Activated naive CD8-positive, alpha-beta T cell treated with anti-CD3 and anti-CD28 coated beads, Interleukin-2, amount 10 ng/mL, durations not matched to agents 7 days and 5 days (primary cell): Measurements from ENCODE around the gene THSD4. TPM values are rescaled to one million over a fixed set of nuclear protein-coding genes. Genes with fewer than 3 reads are reported as not detected.

Experiments used
- ATAC-seq: fragments of 150-1000 bp; cut with Tn5 transposase; one replicate; pipeline ENCODE4 v1.10.0; 2021; ENCODE audit warnings: low read depth, moderate library complexity
- POLR2A ChIA-PET: fragments of 350-600 bp; sonication (Branson Sonifier 250); formaldehyde crosslinking; loops from one replicate; lab custom pipeline; 2021; ENCODE audit warnings: antibody characterized with exemption; lab: Charles Lee
- DNase-seq: peaks from one replicate; pipeline ENCODE4 v3.0.0; 2021
- H3K27ac Mint-ChIP-seq: one replicate; pipeline ENCODE4 v1.8.0; 2022; ENCODE audit warnings: mild to moderate bottlenecking, mixed read lengths
- H3K27me3 Mint-ChIP-seq: one replicate; pipeline ENCODE4 v1.8.0; 2022; ENCODE audit warnings: mild to moderate bottlenecking, moderate library complexity, mixed read lengths
- H3K36me3 Mint-ChIP-seq: one replicate; pipeline ENCODE4 v1.8.0; 2021; ENCODE audit warnings: mild to moderate bottlenecking, mixed read lengths
- H3K4me1 Mint-ChIP-seq: one replicate; pipeline ENCODE4 v1.8.0; 2021; ENCODE audit warnings: mixed read lengths
- H3K4me3 Mint-ChIP-seq: one replicate; pipeline ENCODE4 v1.8.0; 2022; ENCODE audit warnings: mild to moderate bottlenecking, moderate library complexity, mixed read lengths
- H3K9me3 Mint-ChIP-seq: one replicate; pipeline ENCODE4 v1.8.0; 2021; ENCODE audit warnings: mixed read lengths
- total RNA-seq, 2 experiments: library from RNA; stranded (reverse); gene quantifications; one replicate each; pipeline ENCODE4 v1.2.3, GENCODE V29; 2021

Gene THSD4
- total RNA-seq, 2 experiments from 2014 or later: not detected

GRCh38 chr15:71473751-71474150 is 358.5 kb downstream of the THSD4 start:
- ATAC-seq (no peak), DNase-seq (no peak)
- no peaks in the 10 kb centered on the region for H3K36me3 Mint-ChIP-seq
- no peaks in the 10 kb centered on the region for H3K27me3 Mint-ChIP-seq
- no peak overlapping the region for H3K4me3 Mint-ChIP-seq
- H3K4me1 Mint-ChIP-seq: peaks cover 2% of the 10 kb centered on the region
- POLR2A ChIA-PET: no interaction called here
- H3K27ac Mint-ChIP-seq: no peak overlapping the region
- no peaks in the 10 kb centered on the region for H3K9me3 Mint-ChIP-seq

- ATAC-seq: no peak
These were observed 361.6 kb downstream of the THSD4 start for GRCh38 chr15:71476823-71477222.

GRCh38 chr15:71480556-71480955 is 365.3 kb downstream of the THSD4 start:
- Mint-ChIP-seq H3K9me3 (no peaks in the 10 kb centered on the region), H3K4me3 (no peak overlapping the region), H3K27ac (no peak overlapping the region), H3K36me3 (no peaks in the 10 kb centered on the region), H3K27me3 (no peaks in the 10 kb centered on the region), H3K4me1 (no peaks in the 10 kb centered on the region)
- ATAC-seq (no peak), DNase-seq (no peak)
- POLR2A ChIA-PET: no interaction called here

More at GRCh38 chr15:71476823-71477222, 361.6 kb downstream of the THSD4 start:
- DNase-seq: no peak
- H3K36me3 Mint-ChIP-seq: no peaks in the 10 kb centered on the region
- POLR2A ChIA-PET: no interaction called here
- H3K27ac Mint-ChIP-seq: no peak overlapping the region
- H3K4me1 Mint-ChIP-seq: no peaks in the 10 kb centered on the region
- H3K4me3 Mint-ChIP-seq: no peak overlapping the region
- no peaks in the 10 kb centered on the region for H3K9me3 Mint-ChIP-seq
- H3K27me3 Mint-ChIP-seq: no peaks in the 10 kb centered on the region

- POLR2A ChIA-PET: no interaction called here
- no peak overlapping the region for H3K27ac Mint-ChIP-seq
- no peaks in the 10 kb centered on the region for H3K4me1 Mint-ChIP-seq
- H3K27me3 Mint-ChIP-seq: peaks cover 3% of the 10 kb centered on the region
- no peaks in the 10 kb centered on the region for H3K9me3 Mint-ChIP-seq
- H3K4me3 Mint-ChIP-seq: no peak overlapping the region
- DNase-seq: no peak
- no peaks in the 10 kb centered on the region for H3K36me3 Mint-ChIP-seq
- no peak for ATAC-seq
These were observed 368.8 kb downstream of the THSD4 start for GRCh38 chr15:71484080-71484479.

GRCh38 chr15:71485094-71485693 is 369.9 kb downstream of the THSD4 start:
- Mint-ChIP-seq H3K9me3 (no peaks in the 10 kb centered on the region), H3K27ac (no peak overlapping the region), H3K4me3 (no peak overlapping the region), H3K36me3 (no peaks in the 10 kb centered on the region), H3K27me3 (peaks cover 3% of the 10 kb centered on the region), H3K4me1 (no peaks in the 10 kb centered on the region)
- DNase-seq: no peak
- POLR2A ChIA-PET: no interaction called here
- no peak for ATAC-seq

GRCh38 chr15:71489570-71489969 is 374.3 kb downstream of the THSD4 start:
- Mint-ChIP-seq H3K27ac (no peak overlapping the region), H3K36me3 (no peaks in the 10 kb centered on the region), H3K9me3 (no peaks in the 10 kb centered on the region), H3K4me1 (no peaks in the 10 kb centered on the region), H3K4me3 (no peak overlapping the region), H3K27me3 (peaks cover 3% of the 10 kb centered on the region)
- DNase-seq (no peak), ATAC-seq (no peak)
- POLR2A ChIA-PET: no interaction called here

GRCh38 chr15:71493526-71493925 is 378.3 kb downstream of the THSD4 start:
- DNase-seq: no peak
- POLR2A ChIA-PET: no interaction called here
- H3K9me3 Mint-ChIP-seq: no peaks in the 10 kb centered on the region
- H3K4me1 Mint-ChIP-seq: no peaks in the 10 kb centered on the region
- H3K4me3 Mint-ChIP-seq: no peak overlapping the region
- no peaks in the 10 kb centered on the region for H3K36me3 Mint-ChIP-seq
- ATAC-seq: no peak
- no peaks in the 10 kb centered on the region for H3K27me3 Mint-ChIP-seq
- no peak overlapping the region for H3K27ac Mint-ChIP-seq

- no peak overlapping the region for H3K4me3 Mint-ChIP-seq
- H3K27me3 Mint-ChIP-seq: peaks cover 3% of the 10 kb centered on the region
- DNase-seq (no peak), ATAC-seq (no peak)
- H3K9me3 Mint-ChIP-seq: no peaks in the 10 kb centered on the region
- no peak overlapping the region for H3K27ac Mint-ChIP-seq
- POLR2A ChIA-PET: no interaction called here
- H3K4me1 Mint-ChIP-seq: no peaks in the 10 kb centered on the region
- H3K36me3 Mint-ChIP-seq: no peaks in the 10 kb centered on the region
These were observed 379.5 kb downstream of the THSD4 start for GRCh38 chr15:71494563-71495397.

- ATAC-seq (no peak), DNase-seq (no peak)
- no peak overlapping the region for H3K4me3 Mint-ChIP-seq
- no peak overlapping the region for H3K27ac Mint-ChIP-seq
- no peaks in the 10 kb centered on the region for H3K9me3 Mint-ChIP-seq
- POLR2A ChIA-PET: no interaction called here
- H3K27me3 Mint-ChIP-seq: peaks cover 3% of the 10 kb centered on the region
- H3K4me1 Mint-ChIP-seq: no peaks in the 10 kb centered on the region
- H3K36me3 Mint-ChIP-seq: no peaks in the 10 kb centered on the region
These were observed 380.1 kb downstream of the THSD4 start for GRCh38 chr15:71495398-71495780.

- H3K9me3 Mint-ChIP-seq: no peaks in the 10 kb centered on the region
- ATAC-seq: no peak
- DNase-seq: no peak
- H3K36me3 Mint-ChIP-seq: no peaks in the 10 kb centered on the region
- no peak overlapping the region for H3K27ac Mint-ChIP-seq
- no peak overlapping the region for H3K4me3 Mint-ChIP-seq
- H3K27me3 Mint-ChIP-seq: peaks cover 6% of the 10 kb centered on the region
- POLR2A ChIA-PET: no interaction called here
- no peaks in the 10 kb centered on the region for H3K4me1 Mint-ChIP-seq
These were observed 381.2 kb downstream of the THSD4 start for GRCh38 chr15:71496336-71496955.

- no peaks in the 10 kb centered on the region for H3K4me1 Mint-ChIP-seq
- no peak overlapping the region for H3K27ac Mint-ChIP-seq
- H3K27me3 Mint-ChIP-seq: peaks cover 15% of the 10 kb centered on the region
- no peaks in the 10 kb centered on the region for H3K36me3 Mint-ChIP-seq
- DNase-seq (no peak), ATAC-seq (no peak)
- POLR2A ChIA-PET: no interaction called here
- no peak overlapping the region for H3K4me3 Mint-ChIP-seq
- H3K9me3 Mint-ChIP-seq: no peaks in the 10 kb centered on the region
These were observed 386.2 kb downstream of the THSD4 start for GRCh38 chr15:71501344-71502076.

GRCh38 chr15:71502077-71502432 is 386.8 kb downstream of the THSD4 start:
- Mint-ChIP-seq H3K4me1 (no peaks in the 10 kb centered on the region), H3K27ac (no peak overlapping the region), H3K9me3 (no peaks in the 10 kb centered on the region), H3K27me3 (peaks cover 15% of the 10 kb centered on the region), H3K36me3 (no peaks in the 10 kb centered on the region), H3K4me3 (no peak overlapping the region)
- POLR2A ChIA-PET: no interaction called here
- DNase-seq: no peak
- no peak for ATAC-seq

- ATAC-seq: no peak
- Mint-ChIP-seq H3K27ac (no peak overlapping the region), H3K4me1 (no peaks in the 10 kb centered on the region), H3K36me3 (no peaks in the 10 kb centered on the region), H3K4me3 (no peak overlapping the region), H3K27me3 (peaks cover 9% of the 10 kb centered on the region), H3K9me3 (no peaks in the 10 kb centered on the region)
- DNase-seq: no peak
- POLR2A ChIA-PET: no interaction called here
These were observed 390.7 kb downstream of the THSD4 start for GRCh38 chr15:71505962-71506361.
